ENCODE results near the gene RELN.

RELN gene

DNA sequence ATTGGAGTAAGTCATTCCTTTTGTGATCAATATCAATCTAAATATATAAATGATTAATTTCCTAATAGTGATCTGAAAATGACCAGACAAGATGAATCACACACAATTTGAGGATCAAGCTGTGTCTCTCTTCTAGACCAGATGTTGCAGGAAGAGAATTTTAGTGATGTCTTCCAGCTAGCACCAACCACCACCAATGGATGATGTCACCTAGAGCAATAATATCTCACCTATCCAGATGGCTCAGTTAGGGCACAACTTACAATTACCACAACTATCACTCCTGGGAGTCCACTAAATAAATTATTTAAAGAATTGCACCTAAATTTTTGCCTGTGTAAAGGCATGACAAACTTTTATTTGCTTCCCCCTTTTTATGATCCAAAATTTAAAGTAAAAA lies 25.2 kb downstream of the RELN start:
- H3K27ac ChIP-seq, result no peak overlapping the region
- TF ChIP-seq CTCF (IDR thresholded peaks at IDR 0.05) (no peak), ZFX (IDR thresholded peaks at IDR 0.05; ENCODE audit: borderline replicate concordance) (no peak)

DNA sequence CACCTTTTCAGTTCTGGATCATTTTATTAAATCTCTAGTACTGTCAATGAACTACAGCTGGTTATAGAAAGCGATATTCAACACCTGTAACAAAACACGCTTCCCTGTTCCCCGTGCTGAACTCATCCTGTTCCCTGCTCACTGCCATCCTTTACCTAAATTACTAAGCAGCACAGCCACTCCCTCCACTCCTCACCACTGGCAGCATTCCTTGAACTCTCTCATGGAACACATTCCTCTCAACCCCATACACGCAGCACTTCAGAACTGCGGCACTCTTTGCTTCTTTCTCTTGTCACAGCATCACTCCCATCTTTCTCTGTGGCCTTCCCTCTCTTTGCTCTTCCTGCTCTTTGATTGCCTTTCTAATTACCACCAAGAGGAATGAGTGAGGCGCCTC lies 27.4 kb downstream of the RELN start:
- TF ChIP-seq ZFX (IDR thresholded peaks at IDR 0.05; ENCODE audit: borderline replicate concordance), result no peak
- TF ChIP-seq CTCF (IDR thresholded peaks at IDR 0.05), result no peak
- no peak overlapping the region for H3K27ac ChIP-seq

DNA sequence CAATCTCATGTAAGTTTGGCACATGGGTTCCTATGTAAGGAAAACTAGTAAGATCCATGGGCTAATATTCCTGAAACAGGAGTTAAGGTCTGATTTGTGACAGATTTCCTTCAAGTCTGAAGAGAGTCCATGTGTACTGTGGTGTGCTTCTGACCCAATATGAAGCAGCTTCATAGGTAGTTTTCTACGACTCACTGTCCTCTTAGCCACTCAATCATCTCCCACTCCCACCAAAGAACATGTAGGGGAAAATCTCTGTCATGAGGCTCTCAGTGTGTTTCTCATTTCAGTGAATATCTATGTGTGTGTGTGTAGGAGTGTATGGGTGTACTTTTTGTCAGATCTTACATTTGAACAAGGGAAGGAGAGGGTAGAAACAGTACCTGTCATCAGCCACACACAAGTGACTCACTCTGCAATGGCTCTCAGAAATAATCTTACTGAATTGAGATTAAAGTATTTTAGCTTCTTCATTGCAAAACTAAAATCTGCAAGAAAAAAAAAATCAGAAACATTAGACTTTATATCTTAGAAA lies 31.1 kb downstream of the RELN start:
- TF ChIP-seq CTCF (IDR thresholded peaks at IDR 0.05) (no peak), ZFX (IDR thresholded peaks at IDR 0.05; ENCODE audit: borderline replicate concordance) (no peak)
- no peak overlapping the region for H3K27ac ChIP-seq

- no peak overlapping the region for H3K27ac ChIP-seq
- TF ChIP-seq CTCF (IDR thresholded peaks at IDR 0.05) (no peak), ZFX (IDR thresholded peaks at IDR 0.05; ENCODE audit: borderline replicate concordance) (no peak)
Measured at GRCh38 chr7:103955985-103956384, 33.5 kb downstream of the RELN start.

GRCh38 chr7:103952408-103952807 lies 37.0 kb downstream of the RELN start:
- TF ChIP-seq ZFX (IDR thresholded peaks at IDR 0.05; ENCODE audit: borderline replicate concordance) (no peak), CTCF (IDR thresholded peaks at IDR 0.05) (no peak)
- no peak overlapping the region for H3K27ac ChIP-seq

DNA sequence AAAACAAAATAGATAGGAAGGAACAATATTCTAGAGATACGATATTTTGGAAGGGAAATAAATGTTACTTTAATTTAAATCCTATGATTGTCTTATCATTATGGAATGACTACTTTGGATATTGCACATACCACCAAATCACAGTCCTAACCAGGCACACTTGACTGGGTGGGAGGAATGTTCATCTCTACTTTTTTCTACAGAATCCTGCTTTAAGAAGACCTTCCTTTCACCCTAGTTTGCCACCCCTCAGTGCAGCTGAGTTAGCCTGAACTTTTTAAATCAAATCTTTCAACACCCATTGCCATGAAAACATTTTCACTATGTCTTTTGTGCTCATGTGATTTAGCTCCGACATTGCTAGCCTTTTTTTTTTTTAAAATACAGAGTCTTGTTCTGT lies 38.1 kb downstream of the RELN start:
- no peak overlapping the region for H3K27ac ChIP-seq
- TF ChIP-seq CTCF (IDR thresholded peaks at IDR 0.05), result no peak
- no peak for TF ChIP-seq ZFX (IDR thresholded peaks at IDR 0.05; ENCODE audit: borderline replicate concordance)

GRCh38 chr7:103949374-103949773 lies 40.1 kb downstream of the RELN start:
- no peak overlapping the region for H3K27ac ChIP-seq

More at GRCh38 chr7:103949374-103949773, 40.1 kb downstream of the RELN start:
- no peak for TF ChIP-seq CTCF (IDR thresholded peaks at IDR 0.05)
- no peak for TF ChIP-seq ZFX (IDR thresholded peaks at IDR 0.05; ENCODE audit: borderline replicate concordance)

Measured in 22Rv1 (cell line).